Activated CD4-positive, alpha-beta T cell treated with anti-CD3 and anti-CD28 coated beads, Interleukin-2, amount 50 U/mL, for 48 hours (primary cell): ENCODE data around the gene PDE8B.

Experiments
- DNase-seq, 2 experiments: peaks; one replicate each; pipeline ENCODE4 v3.0.0-alpha.2; 2020

PDE8B gene

DNA sequence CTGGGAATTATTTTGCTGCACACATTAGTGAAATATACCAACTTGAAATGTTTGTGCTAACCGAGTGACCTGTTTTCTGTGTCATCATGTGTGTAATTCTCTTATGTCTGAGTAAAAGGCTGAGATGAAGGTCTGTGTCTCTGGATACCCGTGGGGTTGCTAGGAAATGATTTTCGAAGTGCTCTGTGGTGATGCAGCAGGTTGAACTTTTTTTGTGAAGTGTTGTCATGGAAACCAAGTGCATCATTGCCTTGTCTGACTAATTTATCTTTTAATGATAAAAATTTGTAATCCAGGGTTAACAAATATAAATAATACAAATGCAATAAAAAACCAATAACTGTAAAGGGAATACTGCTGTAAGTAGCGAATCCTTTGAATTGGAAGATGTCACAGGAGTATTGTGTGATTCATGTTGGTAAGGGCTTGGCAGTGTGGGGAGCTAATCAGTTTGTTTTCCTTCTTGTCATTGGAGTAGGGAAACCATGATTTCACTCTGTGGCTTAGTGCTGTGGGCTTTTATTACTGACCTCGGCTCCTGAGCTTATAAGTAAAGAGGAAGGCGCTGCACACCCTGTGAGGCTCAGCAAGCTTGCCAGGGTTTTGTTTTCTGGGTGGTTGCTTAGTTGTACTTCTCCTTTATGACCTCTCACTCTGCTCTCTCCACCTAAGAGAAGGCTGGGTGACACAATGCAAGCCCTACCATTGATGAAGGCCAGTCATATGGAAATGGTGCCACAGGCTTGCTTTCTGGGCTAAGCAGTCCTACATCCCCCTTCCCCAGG is 22.3 kb downstream of the PDE8B start:
- DNase-seq, result no peak

DNA sequence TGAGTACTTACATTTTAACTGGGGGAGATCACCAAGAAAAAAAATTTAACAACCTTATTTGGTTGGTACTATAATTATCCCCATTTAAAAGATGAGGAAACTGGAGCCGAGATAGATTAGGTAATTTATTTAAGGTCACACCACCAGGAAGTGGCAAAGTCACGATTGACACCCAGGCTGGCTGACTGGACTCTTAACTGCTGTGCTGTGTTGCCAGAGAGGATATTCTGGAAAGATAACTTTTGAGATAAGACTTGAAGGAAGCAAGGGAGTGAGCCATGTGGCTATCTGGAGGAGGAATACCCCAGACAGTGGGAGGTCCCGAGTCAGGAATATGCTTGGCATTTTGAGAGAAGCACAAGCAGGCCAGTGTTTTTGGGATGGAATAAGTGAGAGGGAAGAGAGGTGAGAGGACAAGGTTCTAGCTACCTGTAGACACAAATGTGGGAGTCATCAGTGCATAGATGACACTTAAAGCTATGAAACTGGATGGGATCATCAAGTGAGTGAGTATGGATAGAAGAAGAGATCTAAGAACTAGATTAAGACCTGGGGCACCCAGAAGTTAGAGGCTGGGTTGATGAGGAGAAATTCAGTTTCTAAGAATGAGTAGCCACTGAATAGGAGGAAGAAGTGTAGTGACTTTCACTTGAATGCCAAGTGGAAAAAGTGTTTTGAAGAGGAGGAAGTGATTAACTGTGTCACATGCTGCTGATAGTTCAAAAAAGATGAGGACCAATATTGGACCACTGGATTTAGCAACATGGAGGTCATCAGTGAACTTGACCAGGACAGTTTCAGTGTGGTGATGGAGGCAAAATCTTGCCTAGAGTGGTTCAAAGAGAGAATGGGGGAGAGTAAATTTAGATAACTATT is 25.6 kb downstream of the PDE8B start:
- no peak for DNase-seq

DNA sequence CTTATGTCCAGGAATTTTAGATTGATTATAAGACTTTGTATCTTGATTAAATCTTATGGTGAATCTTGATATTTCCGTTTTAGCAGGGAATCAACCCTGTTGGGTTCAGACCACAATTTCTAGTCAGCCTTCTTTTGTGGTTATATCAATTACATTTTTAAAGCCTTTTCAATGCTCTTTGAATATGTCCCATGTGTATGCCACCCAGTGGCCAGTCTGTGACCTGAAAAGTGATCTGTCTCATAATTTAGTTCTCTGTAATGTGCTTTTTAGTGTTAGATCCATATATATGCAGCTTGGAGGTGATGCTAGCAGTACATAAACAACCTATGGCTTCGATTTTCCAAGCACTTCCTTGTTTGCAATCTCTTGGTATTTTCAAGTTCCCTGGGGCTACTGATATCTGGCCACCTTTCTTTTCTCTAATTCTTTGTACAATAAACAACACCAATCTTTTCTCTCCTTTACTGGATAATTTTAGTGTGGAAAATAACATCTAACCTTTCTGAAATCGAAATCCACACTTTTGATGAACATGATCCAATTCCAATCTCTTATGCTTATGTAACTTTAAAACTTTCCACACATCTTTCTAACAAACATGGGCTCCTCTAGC is 28.8 kb downstream of the PDE8B start:
- DNase-seq, result no peak

DNA sequence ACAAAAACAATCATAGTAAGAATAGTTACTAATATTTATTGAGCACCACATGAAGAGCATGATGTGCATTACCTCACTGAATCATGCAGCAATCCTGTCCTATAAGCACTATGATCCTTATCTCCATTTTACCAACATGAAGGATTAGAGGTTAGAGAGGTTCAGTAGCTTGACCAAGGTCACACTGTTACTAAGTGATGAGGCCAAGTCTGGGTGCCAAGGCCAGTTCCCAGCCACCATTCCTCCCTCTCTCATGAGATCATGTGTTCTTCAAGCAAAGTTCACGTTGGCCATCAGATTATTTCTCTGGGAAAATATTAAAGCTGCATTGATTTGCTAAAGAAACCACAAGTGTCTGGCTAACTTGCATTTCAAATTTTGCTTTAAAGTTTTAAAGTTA is 31.0 kb downstream of the PDE8B start:
- no peak for DNase-seq

DNA sequence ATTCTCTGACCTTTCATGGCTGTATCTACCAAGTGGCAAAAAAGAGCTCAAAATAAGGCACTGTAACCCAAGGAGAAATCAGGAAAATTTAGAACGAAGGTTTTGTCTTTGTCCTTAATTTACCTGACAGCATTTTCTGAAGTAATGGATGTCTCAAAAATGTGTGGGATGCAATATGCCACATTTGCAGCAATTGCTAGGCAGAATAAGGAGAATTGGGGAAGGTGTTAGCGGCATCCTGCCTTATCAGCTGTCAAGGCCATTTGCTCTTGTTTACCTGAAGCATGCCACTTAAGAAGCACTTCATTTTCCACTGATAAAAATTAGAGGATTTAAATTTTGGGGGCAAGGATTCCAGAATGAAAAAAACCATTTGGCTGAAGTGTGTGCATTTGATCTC is 39.0 kb downstream of the PDE8B start:
- DNase-seq, result no peak

DNA sequence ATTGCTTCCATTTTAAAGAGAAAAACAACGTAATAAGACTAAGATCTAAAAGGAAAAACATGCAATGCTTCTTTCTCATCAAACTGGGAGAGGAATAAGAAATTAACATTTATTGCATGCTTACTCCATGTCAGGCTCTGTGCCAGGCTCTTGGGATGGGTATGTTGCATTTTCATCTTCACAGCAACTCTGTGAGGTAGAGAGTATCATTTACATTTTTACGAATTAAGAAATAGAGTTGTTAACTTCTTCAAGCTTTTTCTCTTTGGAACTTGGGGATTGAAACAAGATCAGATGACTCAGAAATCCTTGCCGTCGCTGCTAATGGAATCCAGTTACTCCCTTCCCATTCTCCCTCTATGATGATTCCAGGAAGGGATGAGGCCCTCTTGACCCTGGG is 39.5 kb downstream of the PDE8B start:
- DNase-seq, result no peak

DNA sequence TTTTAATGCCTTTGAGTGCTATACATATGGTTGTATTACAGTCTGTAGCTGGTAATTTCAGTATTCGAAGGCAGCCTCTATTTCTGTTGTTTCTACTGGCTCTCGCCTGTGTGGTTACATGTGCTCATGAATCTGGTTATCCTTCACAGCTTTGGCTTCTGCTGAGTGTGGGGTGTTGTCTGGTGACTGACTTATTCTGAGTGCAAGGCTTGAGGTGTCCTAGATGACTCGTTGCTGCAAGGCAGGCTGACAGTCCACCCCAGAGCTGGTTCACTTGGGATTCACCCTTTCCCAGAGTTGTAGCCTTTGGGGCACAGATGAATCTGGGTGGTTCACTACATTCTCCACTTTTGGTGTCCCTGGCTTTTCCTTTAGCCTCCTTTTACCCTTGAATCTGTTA is 41.4 kb downstream of the PDE8B start:
- DNase-seq, result no peak

DNA sequence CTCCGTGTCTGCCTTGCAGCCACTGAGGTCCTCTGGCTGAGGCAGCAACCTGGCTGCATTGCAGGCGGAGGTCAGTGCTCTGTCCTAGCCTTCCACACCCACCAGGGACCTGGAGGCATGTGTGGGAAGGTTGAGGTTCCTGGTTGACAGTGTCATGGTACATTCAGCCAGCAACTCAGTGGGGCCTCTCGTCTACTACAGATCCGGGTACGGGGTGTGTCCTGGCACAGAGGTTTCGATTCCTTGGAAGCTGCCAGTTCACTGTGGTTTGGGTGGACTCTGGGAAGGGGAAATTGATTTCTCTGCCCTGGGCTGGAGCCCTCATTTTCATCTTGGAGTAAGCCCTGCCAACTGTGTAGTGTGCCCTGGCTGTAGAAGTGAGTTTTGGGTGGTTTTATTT is 45.1 kb downstream of the PDE8B start:
- DNase-seq, result no peak

DNA sequence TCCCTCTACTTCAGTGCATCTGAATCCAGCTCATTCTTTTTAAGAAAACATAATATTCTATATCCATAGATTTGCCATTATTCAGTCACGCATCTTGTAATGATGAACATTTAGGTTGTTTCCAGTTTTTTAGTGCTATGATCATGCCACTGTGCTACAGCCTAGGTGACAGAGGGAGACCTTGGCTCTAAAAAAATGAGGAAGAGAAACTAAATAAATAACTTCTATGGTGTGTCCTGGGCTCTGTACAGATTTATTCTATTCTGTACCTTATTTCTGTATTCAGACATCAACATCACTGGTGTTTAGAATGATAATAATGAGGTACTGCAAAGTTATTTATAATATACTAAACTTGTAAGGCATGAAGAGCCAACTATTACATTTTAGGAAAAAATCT is 45.9 kb downstream of the PDE8B start:
- DNase-seq, result no peak

DNA sequence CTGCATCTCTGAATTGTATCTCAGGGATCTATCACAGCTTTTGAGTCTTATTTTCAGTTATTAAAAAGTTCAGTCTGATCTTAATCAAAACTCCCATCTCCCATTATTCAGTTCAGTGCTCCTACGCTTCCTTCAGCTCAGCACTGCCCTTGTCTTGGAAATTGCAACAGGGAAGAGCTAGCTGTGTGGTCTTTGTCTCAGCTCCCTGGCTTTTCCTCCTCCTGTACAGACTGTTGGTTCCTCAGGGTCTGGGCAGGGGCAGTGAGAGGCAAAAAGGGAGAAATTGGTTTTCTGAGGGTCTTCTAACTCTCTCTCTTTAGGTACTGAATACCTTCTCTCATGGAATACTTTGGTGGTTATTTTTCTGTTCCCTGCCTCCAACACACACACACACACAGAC is 48.2 kb downstream of the PDE8B start:
- no peak for DNase-seq

DNA sequence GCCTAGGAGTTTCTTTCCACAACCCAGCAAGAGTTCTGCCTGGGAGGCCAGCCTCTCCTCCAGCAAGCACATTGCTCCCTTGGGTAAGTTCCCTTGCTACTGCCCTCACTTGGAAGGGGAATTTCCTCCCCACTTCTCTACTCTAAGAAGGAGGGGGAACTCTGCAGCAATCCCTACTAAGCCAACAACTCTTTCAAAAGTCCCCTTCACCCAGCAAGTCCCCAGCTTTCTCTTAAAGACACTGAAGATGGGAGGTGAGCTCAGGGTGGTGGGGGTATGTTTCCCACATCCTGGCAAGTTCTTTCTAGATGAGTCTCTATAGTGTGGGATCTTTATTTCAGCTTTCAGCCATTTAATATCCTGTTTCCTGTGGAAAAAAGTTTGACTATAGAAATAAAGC is 49.0 kb downstream of the PDE8B start:
- DNase-seq, result no peak

DNA sequence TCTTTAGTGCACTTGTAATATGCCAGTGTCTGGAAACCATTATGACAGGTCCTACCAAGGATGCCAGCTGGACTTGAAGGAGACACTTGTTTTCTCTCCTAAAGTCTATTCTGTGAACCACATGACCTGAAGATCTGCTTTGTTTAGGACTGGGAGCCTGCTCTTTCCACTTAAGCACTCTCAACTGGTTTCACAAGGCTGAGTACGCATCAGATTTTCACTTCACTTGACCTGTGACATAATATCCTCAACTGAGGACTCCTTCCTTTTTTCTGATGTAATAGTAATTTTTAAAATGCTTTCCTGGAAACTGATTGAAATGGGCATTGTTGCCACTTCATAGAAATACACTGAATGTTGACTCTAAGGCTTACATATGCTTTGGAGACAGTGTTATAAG is 52.2 kb downstream of the PDE8B start:
- no peak for DNase-seq

DNA sequence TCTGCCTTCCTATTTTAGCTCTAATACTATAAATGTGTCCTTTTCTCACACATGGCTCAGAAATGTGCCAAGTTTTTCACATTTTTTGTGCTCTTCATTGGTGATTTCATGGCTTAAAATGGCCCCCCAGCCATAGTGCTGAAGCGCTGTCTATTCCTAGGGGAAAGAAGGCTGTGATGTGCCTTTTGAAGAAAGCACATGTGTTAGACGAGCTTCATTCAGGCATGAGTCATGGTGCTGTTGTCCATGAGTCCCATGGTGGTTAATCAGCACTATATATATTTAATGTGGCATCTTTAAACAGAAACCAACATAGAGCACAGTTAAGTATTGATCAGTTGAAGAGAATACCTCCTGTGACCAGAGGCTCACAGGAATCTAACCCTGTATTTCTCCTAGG is 55.8 kb downstream of the PDE8B start:
- no peak for DNase-seq

DNA sequence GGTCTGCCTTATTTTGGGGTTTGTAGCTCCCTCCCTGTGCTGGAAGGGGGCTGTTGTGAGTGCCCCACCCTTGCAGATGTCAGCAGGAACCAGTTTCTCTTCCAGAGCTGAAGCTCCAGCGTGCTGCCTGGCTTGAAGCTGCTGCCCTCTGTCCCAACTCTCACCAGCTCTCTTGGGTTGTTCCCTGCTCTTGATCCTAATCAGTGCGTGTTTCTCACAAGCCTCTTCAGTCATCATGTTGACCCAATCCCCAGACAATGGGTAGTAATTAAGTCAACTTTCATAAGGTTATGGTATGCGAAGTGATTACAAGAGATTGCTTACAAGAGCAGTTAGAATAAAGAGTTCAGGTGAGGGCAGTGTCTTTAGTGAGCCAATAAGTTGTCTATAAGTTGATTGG is 57.0 kb downstream of the PDE8B start:
- DNase-seq, result no peak

DNA sequence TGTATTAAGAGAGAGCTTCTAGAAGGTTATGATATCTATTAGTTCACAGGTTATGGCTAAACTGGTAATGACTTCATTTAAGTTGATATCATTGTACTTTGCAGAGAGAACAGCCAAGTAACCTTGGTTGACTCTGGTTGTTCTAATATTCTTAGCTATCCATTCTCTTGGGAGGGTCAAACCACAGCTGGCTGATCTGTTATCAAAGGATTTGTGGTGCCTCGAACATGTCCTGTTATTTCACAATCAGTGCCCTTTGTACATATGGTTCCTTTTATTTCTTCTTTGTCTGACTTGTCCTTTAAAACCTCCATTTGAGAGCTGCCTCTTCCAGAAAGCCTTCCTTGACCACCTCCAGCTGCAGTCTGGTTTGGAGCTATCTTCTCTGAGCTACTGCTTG is 61.7 kb downstream of the PDE8B start:
- no peak for DNase-seq

DNA sequence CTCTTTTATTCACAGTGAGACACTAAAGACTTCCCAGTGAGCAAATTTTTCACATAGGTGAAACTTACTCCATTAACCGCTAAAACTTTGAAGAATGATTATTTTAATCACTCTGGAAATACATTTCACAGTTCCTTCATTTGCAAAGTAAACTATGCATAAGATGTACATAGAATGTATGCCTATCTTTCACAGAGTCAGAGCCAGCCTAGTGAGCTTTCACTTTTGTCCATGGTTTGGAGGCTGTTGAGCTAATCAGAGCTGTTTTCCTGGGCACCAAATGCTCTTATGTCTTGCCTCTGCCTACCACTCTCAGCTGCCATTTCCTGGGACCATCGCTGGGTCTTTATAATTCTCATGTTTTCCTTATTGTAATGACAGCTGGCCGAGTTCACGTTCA is 67.3 kb downstream of the PDE8B start:
- DNase-seq, result no peak

DNA sequence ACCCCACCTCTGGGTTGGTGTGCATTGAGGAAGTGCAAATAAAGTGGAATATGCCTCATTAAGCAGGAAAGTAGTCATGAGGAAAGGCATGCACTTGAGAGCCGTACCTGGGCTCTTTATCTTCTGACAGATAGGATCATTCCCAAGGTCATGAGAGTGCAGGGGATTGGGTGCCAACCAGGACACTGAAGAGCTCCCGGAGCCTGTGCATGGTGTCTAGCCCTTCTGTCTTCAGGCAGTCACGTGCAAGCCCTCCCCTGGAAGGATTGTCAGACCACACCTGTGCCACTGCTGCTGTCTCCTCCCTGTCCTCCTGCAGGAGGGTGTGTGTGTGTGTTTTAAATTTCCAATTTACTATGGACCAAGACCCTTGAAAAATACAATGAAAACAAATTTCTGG is 69.6 kb downstream of the PDE8B start:
- no peak for DNase-seq

DNA sequence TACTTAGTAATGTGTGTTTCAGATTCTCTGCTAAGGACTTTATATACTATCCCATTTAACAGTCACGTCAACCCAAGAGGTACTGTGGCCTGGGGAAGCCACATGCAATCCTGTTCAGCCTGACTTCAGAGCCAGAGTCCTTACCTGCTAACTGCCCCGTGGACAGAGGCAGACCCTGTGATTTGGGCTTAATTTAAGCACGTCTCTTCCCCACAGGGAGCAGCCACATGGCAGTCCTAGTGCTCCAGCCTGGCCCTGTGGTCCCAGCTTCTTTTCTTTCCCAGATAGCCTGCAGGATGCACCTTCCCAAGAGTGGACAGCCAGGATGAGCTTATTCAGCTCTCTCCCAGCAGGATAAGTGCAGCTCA is 71.5 kb downstream of the PDE8B start:
- no peak for DNase-seq

DNA sequence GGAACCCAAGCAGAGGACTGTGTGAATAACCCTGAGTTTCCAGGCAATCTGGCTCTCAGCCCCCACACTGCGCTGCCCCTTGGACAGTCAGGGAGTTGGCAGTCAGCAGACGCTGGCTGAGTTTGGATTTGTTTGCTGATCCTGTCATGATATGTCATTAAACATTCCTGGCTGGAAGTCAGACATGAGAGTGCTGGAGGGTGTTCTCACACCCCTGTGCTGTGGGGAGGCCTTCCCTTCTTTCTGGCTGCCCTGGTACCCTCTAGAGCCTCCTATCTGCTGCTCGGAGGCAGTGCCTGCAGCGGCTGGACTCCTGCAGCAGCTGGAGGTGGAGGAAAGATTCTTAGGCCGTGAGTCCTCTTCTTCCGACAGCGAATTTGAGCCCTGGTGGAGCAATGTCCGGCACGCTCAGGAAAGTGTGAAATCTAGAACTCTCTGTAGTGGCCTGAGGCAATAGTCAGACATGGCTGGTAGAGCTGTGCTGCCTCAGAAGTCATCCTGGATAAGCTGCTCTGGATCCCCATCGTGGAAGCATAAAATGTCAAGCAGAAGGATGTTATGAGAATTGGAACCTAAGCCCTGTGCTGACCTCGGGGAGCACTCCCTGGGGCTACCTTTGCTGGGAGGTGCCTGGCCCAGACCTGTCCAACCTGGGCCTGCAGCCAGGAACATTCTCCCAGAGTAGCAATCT is 72.0 kb downstream of the PDE8B start:
- DNase-seq, result no peak

DNA sequence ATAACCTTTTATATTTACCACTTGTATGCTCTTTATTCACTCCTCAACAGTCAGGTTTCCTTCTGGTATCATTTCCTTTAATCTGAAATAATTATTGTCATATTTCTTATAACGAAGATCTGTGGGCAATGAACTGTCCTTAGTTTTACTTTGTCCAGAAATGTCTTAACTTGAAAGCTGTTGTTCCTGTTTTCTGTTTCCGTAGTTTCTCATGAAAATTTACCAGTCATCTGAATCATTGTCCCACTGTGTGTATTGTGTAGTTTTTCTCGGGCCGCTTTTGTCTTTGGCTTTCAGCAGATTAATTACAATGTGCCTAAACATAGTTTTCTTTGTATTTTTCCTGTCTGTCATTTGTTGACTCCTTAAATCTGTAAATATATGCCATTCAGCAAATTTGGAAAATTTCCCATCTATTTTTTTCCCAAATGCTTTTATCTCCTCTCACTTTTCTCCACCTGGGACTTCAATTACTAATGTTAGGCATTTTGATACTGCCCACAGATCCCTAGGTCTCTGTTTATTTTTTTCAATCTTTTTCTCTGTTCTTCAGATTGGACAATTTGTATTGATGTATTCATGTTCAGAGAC is 74.9 kb downstream of the PDE8B start:
- no peak for DNase-seq

DNA sequence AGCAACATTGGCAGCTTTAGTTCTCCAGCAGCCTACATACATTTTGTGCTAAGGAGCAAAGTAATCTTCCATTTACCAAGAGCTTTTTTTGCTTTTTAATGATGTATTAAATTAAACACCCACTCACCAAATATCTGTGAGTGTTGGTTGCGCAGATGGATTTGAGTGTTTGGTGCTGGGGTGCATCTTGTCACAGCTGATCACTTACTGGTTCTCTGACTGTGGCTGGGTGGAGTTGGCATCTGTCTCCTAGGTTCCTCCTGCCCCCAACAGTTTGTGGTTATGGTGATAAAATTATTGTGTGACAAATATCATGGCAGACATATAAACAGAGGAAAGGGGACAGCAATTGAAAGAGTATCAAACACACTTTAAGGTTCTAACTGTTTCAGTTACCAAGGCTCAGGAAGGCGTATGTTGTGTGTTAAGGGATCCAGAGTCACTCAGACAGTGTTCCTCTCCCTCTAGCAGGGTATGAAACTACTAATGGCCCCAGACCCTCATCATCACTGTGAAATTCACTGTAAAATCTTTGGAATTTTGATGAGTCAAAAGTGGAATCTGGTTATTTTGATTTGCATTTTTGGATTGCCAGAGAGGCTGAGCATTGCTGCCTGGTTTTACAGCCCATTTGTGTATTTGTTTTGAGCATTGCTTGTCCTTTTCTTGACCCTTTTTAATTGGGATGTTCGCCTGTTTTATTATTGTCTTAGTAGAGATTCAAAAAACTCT is 81.7 kb downstream of the PDE8B start:
- DNase-seq, result no peak

DNA sequence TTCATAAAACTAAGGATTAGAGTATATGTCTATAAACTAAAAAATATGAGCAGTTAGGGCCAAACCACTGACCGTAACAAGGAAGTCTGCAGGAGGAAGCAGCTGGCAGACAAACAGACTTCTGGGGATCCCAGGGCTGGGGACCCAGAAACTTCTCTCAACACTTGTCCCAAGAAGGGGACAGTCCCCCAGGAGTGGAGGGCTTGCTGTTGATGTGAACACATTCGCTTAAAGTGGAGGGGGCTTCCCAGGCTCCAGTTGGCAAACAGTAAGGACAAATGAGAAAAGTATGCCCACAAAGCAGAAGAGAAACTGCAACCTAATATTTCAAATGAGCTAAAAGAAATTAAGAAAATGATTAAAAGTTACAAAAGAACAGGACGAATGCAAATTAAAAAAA is 83.7 kb downstream of the PDE8B start:
- no peak for DNase-seq
